Measurements from ENCODE around the gene PBX1. TPM values are rescaled to one million over a fixed set of nuclear protein-coding genes. Genes with fewer than 3 reads are reported as not detected.

Gene PBX1
- total and polyA plus RNA-seq, 2 experiments from 2014 or later, result 40.0 to 104 TPM

- TF ChIP-seq ETS1 (IDR thresholded peaks at IDR 0.05), result no peak
- TF ChIP-seq NANOG (IDR thresholded peaks at IDR 0.05; ENCODE audit: borderline replicate concordance), result no peak
- Mint-ChIP-seq H3K4me3 (no peak overlapping the region), H3K27me3 (ENCODE audit: insufficient read depth, low read depth, poor library complexity) (peaks cover 10% of the 10 kb centered on the region), H3K4me1 (no peaks in the 10 kb centered on the region; the same call in 1 of the 3 replicates), H3K9me3 (no peaks in the 10 kb centered on the region), H3K36me3 (ENCODE audit: low read depth) (no peaks in the 10 kb centered on the region), H3K27ac (no peak overlapping the region)
- Histone ChIP-seq H3K79me2 (replicated peaks; ENCODE audit: insufficient read depth) (no peaks in the 10 kb centered on the region), H3K27me3 (ENCODE audit: insufficient read depth) (no peaks in the 10 kb centered on the region), H3K36me3 (ENCODE audit: insufficient read depth) (no peaks in the 10 kb centered on the region), H3K4me2 (no peak overlapping the region), H3K9me2 (ENCODE audit: insufficient read depth) (no peaks in the 10 kb centered on the region), H2AFZ (no peak overlapping the region), H3F3A (replicated peaks; ENCODE audit: low read depth) (no peaks in the 10 kb centered on the region), H3K27ac (ENCODE audit: low read depth) (no peak overlapping the region), H3K4me1 (ENCODE audit: insufficient read depth) (no peaks in the 10 kb centered on the region), H4K20me1 (replicated peaks; ENCODE audit: insufficient read depth) (no peaks in the 10 kb centered on the region; the same call in 1 of the 2 replicates), H3K4me3 (no peak overlapping the region)
- ATAC-seq (no peak), DNase-seq (ENCODE audit: low spot score) (no peak)
Measured at GRCh38 chr1:164865385-164865784, 306.4 kb downstream of the PBX1 start.

- H3K27ac Mint-ChIP-seq, result no peak overlapping the region
- Histone ChIP-seq H3K36me3 (ENCODE audit: insufficient read depth) (no peaks in the 10 kb centered on the region), H2AFZ (no peak overlapping the region), H3K4me2 (no peak overlapping the region), H3K27me3 (ENCODE audit: insufficient read depth) (no peaks in the 10 kb centered on the region), H3F3A (replicated peaks; ENCODE audit: low read depth) (no peaks in the 10 kb centered on the region), H3K4me3 (no peak overlapping the region), H3K79me2 (replicated peaks; ENCODE audit: insufficient read depth) (no peaks in the 10 kb centered on the region), H3K27ac (ENCODE audit: low read depth) (no peak overlapping the region), H4K20me1 (replicated peaks; ENCODE audit: insufficient read depth) (no peaks in the 10 kb centered on the region; the same call in 1 of the 2 replicates), H3K9me2 (ENCODE audit: insufficient read depth) (no peaks in the 10 kb centered on the region), H3K4me1 (ENCODE audit: insufficient read depth) (no peaks in the 10 kb centered on the region)
- H3K4me3 Mint-ChIP-seq, result no peak overlapping the region
- no peak for ATAC-seq
- H3K9me3 Mint-ChIP-seq, result no peaks in the 10 kb centered on the region
- H3K4me1 Mint-ChIP-seq, result no peaks in the 10 kb centered on the region; the same call in 1 of the 3 replicates
- no peak for DNase-seq (ENCODE audit: low spot score)
- H3K27me3 Mint-ChIP-seq (ENCODE audit: insufficient read depth, low read depth, poor library complexity), result peaks cover 8% of the 10 kb centered on the region
- no peaks in the 10 kb centered on the region for H3K36me3 Mint-ChIP-seq (ENCODE audit: low read depth)
- no peak for TF ChIP-seq EZH2 (IDR thresholded peaks at IDR 0.05; ENCODE audit: low read depth, unreplicated experiment)
- no peak for TF ChIP-seq ZNF462 (CRISPR knock-in tag; IDR thresholded peaks at IDR 0.05)
- TF ChIP-seq CTCF (conservative IDR thresholded peaks at IDR 0.05; ENCODE audit: low read depth in 2 of 2), result no peak
- TF ChIP-seq ZNF114 (CRISPR knock-in tag; IDR thresholded peaks at IDR 0.05), result no peak
- no peak for TF ChIP-seq POLR2AphosphoS5 (IDR thresholded peaks at IDR 0.05; ENCODE audit: low read depth)
- TF ChIP-seq NANOG (IDR thresholded peaks at IDR 0.05; ENCODE audit: borderline replicate concordance), result no peak
- no peak for TF ChIP-seq EZH2phosphoT487 (IDR thresholded peaks at IDR 0.05; ENCODE audit: unreplicated experiment)
- TF ChIP-seq ETS1 (IDR thresholded peaks at IDR 0.05), result no peak
- TF ChIP-seq CREB1 (CRISPR knock-in tag; IDR thresholded peaks at IDR 0.05; ENCODE audit: low read depth), result no peak
- TF ChIP-seq STAT1 (IDR thresholded peaks at IDR 0.05; ENCODE audit: unreplicated experiment), result no peak
- TF ChIP-seq JUNB (IDR thresholded peaks at IDR 0.05; ENCODE audit: unreplicated experiment), result no peak
Measured at GRCh38 chr1:164867590-164867989, 308.6 kb downstream of the PBX1 start.

All from GM23338 (cell line).